GM18502 (cell line): ENCODE measurements around the gene RASGRP4.
"Not testable (repeated sequence)": the region's sequence is repeated elsewhere in the genome, so short reads cannot be mapped to it uniquely, and the experiment has no call there.

Experiments
- ATAC-seq: cut with Tn5 transposase; IDR thresholded peaks from one replicate; pipeline ENCODE4 v1.9.1; 2021; ENCODE audit warnings: mild to moderate bottlenecking; ENCODE audit not compliant: unreplicated experiment, poor library complexity

RASGRP4 gene

GRCh38 chr19:38377052-38377451, 49.0 kb downstream of the RASGRP4 start:
- no peak for ATAC-seq

DNA sequence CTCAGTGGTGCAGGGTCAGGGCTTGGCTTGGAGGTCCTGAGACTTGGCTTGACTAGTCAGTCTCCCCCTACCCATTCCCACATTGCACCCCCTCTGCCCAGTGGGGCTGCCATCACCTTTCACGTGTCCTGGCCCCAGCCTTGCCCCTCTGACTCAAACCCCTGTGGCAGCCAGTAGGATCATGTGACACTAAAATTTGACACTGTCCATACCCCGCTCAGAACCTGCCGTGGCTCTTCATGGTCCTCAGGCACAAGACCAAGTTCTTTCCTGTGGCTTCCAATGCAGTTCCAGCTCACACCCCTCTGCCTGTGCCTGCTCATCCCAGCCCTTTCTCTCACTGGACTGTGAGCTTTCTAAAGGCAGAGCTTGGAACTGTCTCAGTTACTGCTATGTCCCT, 49.4 kb downstream of the RASGRP4 start:
- no peak for ATAC-seq

DNA sequence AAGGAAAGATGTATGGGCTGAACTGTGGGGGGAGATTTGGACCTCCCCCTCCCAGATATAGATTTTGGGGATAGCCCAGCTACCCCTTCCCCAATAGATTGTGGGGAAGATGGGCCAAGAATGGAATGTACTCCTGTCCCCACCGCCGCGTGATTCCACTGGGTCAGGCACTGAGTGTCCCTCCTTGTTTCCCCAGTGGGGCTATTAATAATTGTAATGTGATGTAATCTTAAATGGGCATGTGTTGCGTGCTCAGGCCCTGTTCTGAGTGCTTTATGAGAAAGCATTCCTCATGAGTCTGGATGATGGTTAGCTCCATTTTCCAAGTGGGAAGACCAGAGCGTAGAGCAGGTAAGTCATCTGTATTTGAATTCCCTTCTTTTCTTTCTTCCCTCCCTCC, 50.3 kb downstream of the RASGRP4 start:
- ATAC-seq: no peak

GRCh38 chr19:38375098-38375493, 50.9 kb downstream of the RASGRP4 start:
- no peak for ATAC-seq

DNA sequence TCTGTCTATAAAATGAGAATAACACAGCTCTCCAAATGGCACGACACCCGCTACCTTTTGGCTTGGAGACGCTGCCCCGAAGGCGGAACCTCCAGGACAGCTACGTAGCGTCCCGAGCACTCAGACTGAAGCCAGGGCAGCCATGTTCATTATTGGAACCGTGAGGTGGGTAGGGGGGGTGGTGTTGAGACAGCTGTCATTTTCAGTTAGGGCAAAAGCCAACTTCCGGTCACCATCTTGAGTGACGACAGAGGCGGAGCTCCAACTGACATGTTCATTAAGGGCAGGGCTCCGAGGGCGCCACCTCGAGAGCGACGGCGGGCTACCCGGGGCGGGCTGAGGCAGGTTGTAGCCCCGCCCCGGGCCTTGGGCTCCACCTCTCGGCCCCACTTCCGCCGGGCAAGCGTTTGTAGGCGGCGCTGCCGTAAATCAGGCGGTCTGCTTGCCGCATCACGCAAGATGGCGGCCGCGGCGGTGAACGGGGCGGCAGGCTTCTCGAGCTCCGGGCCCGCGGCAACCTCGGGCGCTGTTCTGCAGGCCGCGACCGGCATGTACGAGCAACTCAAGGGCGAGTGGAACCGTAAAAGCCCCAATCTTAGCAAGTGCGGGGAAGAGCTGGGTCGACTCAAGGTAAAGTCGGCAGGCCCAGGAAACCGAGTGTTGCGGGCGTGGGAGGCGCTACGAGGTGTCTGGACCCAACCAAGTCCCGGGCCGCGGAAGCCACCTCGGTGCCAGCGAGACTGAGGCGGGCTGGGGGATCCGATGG, 51.5 kb downstream of the RASGRP4 start, which contains the start of gene PSMD8:
Gene PSMD8, plus strand, starts transcription at position 240 of the 766 bp plus-strand sequence. Its CDS starts 31 bp downstream, at position 271.
- ATAC-seq: peak; percentile 94

DNA sequence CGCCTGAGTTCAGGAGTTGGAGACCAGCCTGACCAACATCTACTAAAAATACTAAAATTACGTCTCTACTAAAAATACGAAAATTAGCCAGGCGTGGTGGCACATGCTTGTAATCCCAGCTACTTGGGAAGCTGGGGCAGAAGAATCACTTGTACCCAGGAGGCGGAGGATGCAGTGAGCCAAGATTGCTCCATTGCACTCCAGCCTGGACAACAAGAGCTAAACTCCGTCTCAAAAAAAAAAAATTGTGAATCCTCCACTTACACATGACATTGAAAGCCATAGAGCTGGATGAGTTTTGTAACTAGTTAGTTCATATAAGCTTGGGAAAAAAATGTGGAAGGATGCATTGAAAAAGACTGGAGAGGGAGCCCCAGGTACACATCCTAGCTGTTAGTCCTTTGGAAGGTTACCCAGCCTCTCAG, 52.1 kb downstream of the RASGRP4 start:
- no peak for ATAC-seq

DNA sequence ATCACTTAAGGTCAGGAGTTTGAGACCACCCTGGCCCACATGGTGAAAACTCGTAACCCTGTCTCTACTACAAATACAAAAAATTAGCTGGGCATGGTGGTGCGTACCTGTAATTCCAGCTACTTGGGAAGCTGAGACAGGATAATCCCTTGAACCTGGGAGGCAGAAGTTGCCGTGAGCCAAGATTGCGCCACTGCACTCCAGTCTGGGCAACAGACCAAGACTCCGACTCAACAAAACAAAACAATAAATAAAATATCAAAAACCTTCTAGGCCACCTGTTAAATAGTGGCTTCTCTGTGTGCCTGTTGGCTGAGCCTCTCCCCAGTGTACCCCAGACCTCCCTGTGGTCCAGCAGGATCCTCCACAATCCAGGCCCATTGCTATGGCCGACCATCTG, 54.9 kb downstream of the RASGRP4 start:
- ATAC-seq: no peak

GRCh38 chr19:38370299-38370698, 55.7 kb downstream of the RASGRP4 start:
- ATAC-seq: no peak

DNA sequence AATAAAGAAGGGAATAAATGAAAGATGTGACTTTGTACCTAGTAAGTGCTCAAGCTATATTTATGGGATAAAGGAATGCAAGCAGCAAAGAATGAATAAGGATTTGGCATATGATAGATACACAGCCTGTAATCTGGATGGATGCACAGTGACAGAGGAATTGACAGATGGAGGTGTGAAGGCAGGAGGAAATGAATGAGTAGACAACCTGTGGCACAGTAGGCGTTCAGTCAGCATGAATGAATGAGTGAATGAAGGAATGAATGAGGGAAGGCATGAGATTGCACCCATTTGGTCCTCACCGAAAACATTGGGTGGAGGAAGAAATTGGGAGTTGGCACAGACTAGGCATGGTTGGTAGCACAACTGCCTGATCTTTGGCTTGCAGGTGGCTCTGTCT, 56.4 kb downstream of the RASGRP4 start:
- ATAC-seq: no peak

DNA sequence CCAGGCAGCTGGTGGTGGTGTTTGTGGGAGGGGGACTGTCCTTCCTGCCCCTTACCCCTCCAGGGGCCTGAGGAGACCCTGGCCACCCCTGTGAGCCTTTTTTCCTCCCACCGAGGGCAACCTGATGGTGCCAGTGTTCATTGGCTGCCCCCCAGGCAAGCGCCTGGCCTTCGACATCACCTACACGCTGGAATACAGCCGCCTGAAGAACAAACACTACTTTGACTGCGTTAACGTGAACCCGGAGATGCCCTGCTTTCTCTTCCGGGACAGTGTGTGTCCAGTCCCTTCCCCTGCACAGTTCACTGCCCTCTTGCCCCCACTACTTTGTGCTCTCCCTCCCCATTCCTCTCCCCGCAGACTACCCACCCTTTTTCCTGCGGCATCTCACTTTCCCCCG, 59.0 kb downstream of the RASGRP4 start:
- ATAC-seq: no peak

GRCh38 chr19:38362946-38363688, 62.9 kb downstream of the RASGRP4 start:
- not testable (repeated sequence) for ATAC-seq

DNA sequence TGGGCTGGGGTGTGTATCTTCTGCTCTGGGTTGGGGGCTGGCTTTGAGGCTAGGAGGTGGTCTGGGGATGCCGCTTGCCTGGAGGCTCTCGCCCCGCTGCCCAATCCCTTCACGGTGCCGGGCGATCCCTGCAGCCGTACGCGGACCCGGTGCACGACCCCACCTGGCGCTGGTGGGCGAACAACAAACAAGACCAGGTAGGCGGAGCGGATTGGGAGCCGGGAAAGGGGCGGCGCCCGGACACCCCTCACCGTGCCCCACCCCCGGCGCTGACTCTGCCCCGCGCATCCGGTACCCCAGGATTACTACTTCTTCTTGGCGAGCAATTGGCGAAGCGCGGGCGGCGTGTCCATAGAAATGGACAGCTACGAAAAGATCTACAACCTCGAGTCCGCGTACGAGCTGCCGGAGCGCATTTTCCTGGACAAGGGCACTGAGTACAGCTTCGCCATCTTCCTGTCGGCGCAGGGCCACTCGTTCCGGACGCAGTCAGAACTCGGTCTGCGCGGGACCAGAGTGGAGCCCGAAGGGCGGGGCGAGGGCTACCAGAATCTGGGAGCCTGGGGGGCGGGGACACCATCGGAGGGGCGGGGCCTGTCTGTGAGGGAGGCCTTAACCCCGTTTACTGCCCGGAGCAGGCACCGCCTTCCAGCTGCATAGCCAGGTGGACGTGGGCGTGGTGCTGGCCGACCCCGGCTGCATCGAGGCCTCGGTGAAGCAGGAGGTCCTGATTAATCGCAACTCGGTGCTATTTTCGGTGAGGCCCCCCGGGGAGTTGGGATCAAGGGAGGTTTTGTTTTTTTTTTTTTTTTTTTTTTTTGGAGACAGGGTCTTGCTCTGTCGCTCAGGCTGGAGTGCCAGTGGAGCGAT, 63.7 kb downstream of the RASGRP4 start:
- ATAC-seq: peak; percentile 55

- peak; percentile 62 for ATAC-seq
Measured at GRCh38 chr19:38361633-38362075, 64.4 kb downstream of the RASGRP4 start.

DNA sequence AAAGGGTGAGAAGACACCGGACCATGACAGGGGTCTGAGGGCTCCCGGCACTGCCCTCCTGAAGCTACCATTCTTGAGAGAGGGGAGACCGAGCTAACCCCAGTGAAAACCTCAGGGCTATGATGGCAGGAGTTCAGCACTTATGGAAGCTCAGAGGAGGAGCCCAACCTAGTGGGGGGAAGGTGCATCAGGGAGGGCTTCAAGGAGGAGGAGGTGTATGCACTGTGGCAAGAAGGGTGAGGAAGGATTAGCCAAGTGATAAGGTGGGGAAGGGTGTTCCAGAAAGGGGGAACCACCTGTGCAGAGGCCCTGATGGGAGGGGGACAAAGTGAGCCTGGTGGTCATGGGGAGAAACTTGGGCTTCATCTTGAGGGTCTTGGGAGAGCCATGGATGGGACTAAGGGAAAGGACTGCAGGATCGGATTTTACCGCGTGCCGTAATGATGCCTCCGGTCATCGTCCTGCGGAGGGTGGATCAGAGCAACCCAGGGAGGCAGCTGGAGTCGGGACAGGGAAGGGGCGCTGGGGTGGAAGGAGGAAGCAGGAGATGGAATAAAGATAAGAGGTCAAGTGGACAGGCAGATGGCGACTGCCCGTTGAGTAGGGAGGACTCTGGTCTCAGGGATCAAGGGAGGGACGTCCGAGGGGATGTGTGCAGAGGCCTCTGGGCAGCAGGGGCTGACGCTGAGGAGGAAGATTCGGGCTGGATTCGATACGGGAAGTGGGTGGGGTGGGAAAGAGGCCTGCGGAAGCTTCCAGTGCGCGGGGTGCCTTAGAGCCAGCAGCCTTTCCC, 65.0 kb downstream of the RASGRP4 start:
- peak; percentile 7 for ATAC-seq

DNA sequence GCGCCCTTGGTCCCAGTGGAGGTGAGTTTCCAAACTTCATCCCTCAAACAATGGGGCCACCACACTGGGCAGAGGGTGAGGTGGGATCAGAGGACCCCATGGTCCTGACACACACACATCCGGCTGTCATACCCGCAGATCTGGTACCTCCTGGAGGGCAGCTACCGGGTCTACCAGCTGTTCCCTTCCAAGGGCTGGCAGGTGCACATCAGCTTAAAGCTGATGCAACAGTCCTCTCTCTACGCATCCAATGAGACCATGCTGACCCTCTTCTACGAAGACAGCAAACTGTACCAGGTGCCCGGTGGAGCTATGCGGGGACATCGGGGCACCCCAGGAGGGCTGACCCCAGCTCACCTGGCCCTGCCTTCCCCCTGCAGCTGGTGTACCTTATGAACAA, 65.7 kb downstream of the RASGRP4 start:
- no peak for ATAC-seq

- no peak for ATAC-seq
Measured at GRCh38 chr19:38359242-38360021, 66.6 kb downstream of the RASGRP4 start.
